ENCODE results near the gene BNIP3. TPM values are rescaled to one million over a fixed set of nuclear protein-coding genes. Genes with fewer than 3 reads are reported as not detected.

The BNIP3 gene
- total and polyA plus RNA-seq, 2 donors (not counting 3 experiments of a cell fraction or from before 2014, with no cell fraction given), result 51.4 to 53.3 TPM

GRCh38 chr10:131970946-131971345, 10.8 kb downstream of the BNIP3 start:
- no TSS peak for BruUV-seq (replicated peaks)
- ChIA-PET CTCF (interaction anchor here (1.9 kb wide), 1 partner anchor 85 kb away, joined by 7 read pairs; no protein-coding TSS in a partner anchor), POLR2A (no interaction called here)
- Histone ChIP-seq H3K9me1 (replicated peaks; ENCODE audit: control insufficient read depth, extremely low read depth, insufficient read depth, low read length) (no peaks in the 10 kb centered on the region), H3K27ac (ENCODE audit: insufficient read depth, low read depth, low read length) (no peak overlapping the region), H3K9ac (replicated peaks; ENCODE audit: extremely low read depth, insufficient read depth, low read length) (no peak overlapping the region), H3K4me2 (ENCODE audit: insufficient read depth, low read length) (no peak overlapping the region), H3K79me2 (ENCODE audit: control insufficient read depth, insufficient read depth, low read length) (peaks cover 43% of the 10 kb centered on the region), H3K4me3 (replicated peaks in 1 of 3; ENCODE audit: insufficient read depth in 1 of 3, low read depth in 1 of 3, low read length in 3 of 3) (no peak overlapping the region), H4K20me1 (replicated peaks; ENCODE audit: control insufficient read depth, extremely low read depth, insufficient read depth, low read length) (no peaks in the 10 kb centered on the region), H3K4me1 (ENCODE audit: control insufficient read depth, extremely low read depth, insufficient read depth, low read length) (peaks cover 11% of the 10 kb centered on the region), H3K9me3 (replicated peaks; ENCODE audit: control insufficient read depth, insufficient read depth, low read length) (no peaks in the 10 kb centered on the region), H2AFZ (ENCODE audit: low read depth, low read length) (no peak overlapping the region), H3K27me3 (ENCODE audit: control insufficient read depth in 2 of 2, insufficient read depth in 2 of 2, low read length in 2 of 2) (no peaks in the 10 kb centered on the region), H3K36me3 (ENCODE audit: control insufficient read depth in 2 of 2, extremely low read depth in 1 of 2, insufficient read depth in 2 of 2, low read length in 2 of 2) (peaks cover 8 to 18% of the 10 kb centered on the region in 2 experiments)
- intact Hi-C loops (cut with micrococcal nuclease), result no loop called here
- dilution Hi-C loops (cut with MboI; ENCODE audit: extremely low pct_ligation_motif_present, low sequenced_read_pairs), result no loop called here
- FAIRE-seq (no peak), DNase-seq (ENCODE audit: low read depth, low spot score) (no peak)
- no peak for TF ChIP-seq POLR2AphosphoS5 (IDR thresholded peaks at IDR 0.05; ENCODE audit: insufficient read depth, low read depth, low read length)
- no peak for TF ChIP-seq EZH2 (IDR thresholded peaks at IDR 0.05; ENCODE audit: borderline replicate concordance, low read depth, low read length, severe bottlenecking)
- TF ChIP-seq FOS (IDR thresholded peaks at IDR 0.05; ENCODE audit: borderline replicate concordance, insufficient read depth, low read length), result no peak
- TF ChIP-seq MYC (IDR thresholded peaks at IDR 0.05; ENCODE audit: low read depth, low read length), result no peak
- TF ChIP-seq, protein P1, sequence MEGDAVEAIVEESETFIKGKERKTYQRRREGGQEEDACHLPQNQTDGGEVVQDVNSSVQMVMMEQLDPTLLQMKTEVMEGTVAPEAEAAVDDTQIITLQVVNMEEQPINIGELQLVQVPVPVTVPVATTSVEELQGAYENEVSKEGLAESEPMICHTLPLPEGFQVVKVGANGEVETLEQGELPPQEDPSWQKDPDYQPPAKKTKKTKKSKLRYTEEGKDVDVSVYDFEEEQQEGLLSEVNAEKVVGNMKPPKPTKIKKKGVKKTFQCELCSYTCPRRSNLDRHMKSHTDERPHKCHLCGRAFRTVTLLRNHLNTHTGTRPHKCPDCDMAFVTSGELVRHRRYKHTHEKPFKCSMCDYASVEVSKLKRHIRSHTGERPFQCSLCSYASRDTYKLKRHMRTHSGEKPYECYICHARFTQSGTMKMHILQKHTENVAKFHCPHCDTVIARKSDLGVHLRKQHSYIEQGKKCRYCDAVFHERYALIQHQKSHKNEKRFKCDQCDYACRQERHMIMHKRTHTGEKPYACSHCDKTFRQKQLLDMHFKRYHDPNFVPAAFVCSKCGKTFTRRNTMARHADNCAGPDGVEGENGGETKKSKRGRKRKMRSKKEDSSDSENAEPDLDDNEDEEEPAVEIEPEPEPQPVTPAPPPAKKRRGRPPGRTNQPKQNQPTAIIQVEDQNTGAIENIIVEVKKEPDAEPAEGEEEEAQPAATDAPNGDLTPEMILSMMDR (IDR thresholded peaks at IDR 0.05; ENCODE audit: extremely low read depth in 1 of 2, insufficient read depth in 1 of 2, low read depth in 1 of 2, low read length in 2 of 2), result no peak
- no peak for TF ChIP-seq JUN (IDR thresholded peaks at IDR 0.05; ENCODE audit: borderline replicate concordance, insufficient read depth, insufficient read length, low read depth)
- no peak for TF ChIP-seq POLR2A (IDR thresholded peaks at IDR 0.05; ENCODE audit: low read depth, low read length)
- no peak for TF ChIP-seq GATA2 (IDR thresholded peaks at IDR 0.05; ENCODE audit: insufficient read depth, insufficient read length, low read depth, low read length)
- TF ChIP-seq, protein P2, sequence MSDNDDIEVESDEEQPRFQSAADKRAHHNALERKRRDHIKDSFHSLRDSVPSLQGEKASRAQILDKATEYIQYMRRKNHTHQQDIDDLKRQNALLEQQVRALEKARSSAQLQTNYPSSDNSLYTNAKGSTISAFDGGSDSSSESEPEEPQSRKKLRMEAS (IDR thresholded peaks at IDR 0.05; ENCODE audit: insufficient read depth, insufficient read length), result no peak

Data from endothelial cell of umbilical vein (primary cell).